B cell (primary cell): Measurements from ENCODE around the gene HDAC5.

ENCODE experiments used
- EZH2 ChIP-seq: IDR thresholded peaks from 2 replicates; pipeline ENCODE4 v1.6.1; 2012; ENCODE audit warnings: borderline replicate concordance, low read depth, mild to moderate bottlenecking, moderate library complexity, low read length; ENCODE audit not compliant: insufficient read depth, poor library complexity, severe bottlenecking
- TF ChIP-seq, protein P1 (sequence below): fragments of 200-600 bp; IDR thresholded peaks from one replicate; pipeline ENCODE4 v1.8.0; 2022; ENCODE audit warnings: antibody characterized with exemption, mild to moderate bottlenecking

DNA sequence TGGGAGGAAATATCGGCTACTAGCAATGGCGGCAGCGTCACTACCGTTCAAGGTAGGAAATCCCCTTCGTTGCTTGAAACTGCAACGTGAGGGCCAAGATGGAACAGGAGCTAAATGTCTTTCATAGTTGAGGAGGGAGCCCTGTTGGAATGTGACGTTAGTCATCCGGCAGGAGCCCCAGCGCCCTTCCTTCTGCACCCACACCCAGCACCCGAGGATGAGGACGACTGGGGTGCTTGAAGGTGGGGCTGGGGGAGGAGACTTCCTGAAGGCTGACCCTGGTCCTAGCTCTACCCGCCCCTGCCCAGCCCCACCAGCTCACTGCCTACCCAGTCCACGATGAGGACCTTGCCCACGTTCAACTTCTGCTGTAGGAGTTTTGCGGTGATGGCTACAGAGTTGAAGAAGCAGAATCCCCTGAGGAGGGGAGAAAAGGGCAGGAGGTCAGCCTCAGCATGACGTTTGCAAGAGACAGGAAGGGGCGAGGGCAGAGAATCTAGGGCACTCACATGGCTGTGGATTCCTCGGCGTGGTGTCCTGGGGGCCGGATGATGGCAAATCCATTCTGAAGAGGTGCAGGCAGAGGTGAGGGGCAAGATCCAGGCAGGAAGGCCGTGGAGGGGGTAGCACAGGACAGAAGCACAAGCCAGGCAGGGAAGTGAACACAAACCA, 41.0 kb downstream of the HDAC5 start:
- TF ChIP-seq, protein P1, sequence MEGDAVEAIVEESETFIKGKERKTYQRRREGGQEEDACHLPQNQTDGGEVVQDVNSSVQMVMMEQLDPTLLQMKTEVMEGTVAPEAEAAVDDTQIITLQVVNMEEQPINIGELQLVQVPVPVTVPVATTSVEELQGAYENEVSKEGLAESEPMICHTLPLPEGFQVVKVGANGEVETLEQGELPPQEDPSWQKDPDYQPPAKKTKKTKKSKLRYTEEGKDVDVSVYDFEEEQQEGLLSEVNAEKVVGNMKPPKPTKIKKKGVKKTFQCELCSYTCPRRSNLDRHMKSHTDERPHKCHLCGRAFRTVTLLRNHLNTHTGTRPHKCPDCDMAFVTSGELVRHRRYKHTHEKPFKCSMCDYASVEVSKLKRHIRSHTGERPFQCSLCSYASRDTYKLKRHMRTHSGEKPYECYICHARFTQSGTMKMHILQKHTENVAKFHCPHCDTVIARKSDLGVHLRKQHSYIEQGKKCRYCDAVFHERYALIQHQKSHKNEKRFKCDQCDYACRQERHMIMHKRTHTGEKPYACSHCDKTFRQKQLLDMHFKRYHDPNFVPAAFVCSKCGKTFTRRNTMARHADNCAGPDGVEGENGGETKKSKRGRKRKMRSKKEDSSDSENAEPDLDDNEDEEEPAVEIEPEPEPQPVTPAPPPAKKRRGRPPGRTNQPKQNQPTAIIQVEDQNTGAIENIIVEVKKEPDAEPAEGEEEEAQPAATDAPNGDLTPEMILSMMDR = no peak
- TF ChIP-seq EZH2 = no peak
